Articular chondrocyte of knee joint (primary cell): ENCODE measurements around the gene MEG3. TPM values are rescaled to one million over a fixed set of nuclear protein-coding genes. Genes with fewer than 3 reads are reported as not detected.
A peak's percentile ranks its signal among the peaks of the same experiment; 100 is the strongest.

ENCODE experiments used
- small RNA-seq: library from RNA; depleted of rRNA; stranded (forward); fragments of <200 nt; gene quantifications from one replicate; pipeline ENCODE3, GENCODE V24; 2012
- total RNA-seq: library from RNA; depleted of rRNA; stranded (reverse); fragments of >200 nt; gene quantifications from 2 replicates; pipeline ENCODE4 v1.2.3, GENCODE V29; 2012

Gene MEG3
- total RNA-seq = 400 and 501 TPM in 2 replicates

GRCh38 chr14:100825713-100826331 is at the start of gene MEG3:
Gene MEG3, plus strand, starts transcription at chr14:100826118.

DNA sequence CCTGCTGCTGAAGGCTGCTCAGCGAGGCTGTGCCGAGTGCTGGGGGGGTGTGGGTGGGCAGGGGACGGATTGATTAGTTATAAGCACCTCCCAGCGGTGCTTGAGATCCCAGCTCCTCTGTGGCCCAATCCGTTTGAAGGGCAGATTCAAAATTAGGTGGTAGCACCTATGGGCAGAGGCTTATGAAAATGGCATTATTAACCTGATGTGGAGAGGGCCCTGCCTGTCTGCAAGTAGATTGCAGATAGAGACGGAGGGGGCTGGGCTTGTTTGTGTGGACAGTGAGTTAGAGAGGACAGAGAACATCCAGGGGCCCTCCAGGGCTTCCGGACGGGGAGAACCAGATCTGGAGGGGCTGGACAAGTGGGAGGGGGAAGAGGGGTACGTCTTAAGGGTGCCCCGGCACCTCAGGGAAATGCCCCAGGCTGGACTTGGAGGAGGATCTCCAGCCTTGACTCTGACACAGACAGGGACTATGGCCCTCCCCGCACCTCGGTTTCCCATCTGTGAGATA is 77.8 kb downstream of the MEG3 start, which contains the start of gene RTL1:
Gene RTL1, minus strand, starts transcription at position 51 of the 514 bp plus-strand sequence. CDS start 18,934 bp downstream, outside the sequence.

Small RNAs within 50 kb of the gene (small RNA-seq; reads per million reads assigned to genes)
- gene AL117190.3 = not detected
- gene MIR127 = not detected
- not detected for gene MIR136
- gene MIR2392 = not detected
- gene MIR337 = 108 reads per million, percentile 98 among the genes with 10 or more reads in this experiment
- gene MIR431 = not detected
- not detected for gene MIR432
- gene MIR433 = not detected
- gene MIR493 = 1,126 reads per million, percentile 99 among the genes with 10 or more reads in this experiment
- gene RF01928 = not detected
- gene RF02145 = not detected
- 15.1 reads per million, percentile 95 among the genes with 10 or more reads in this experiment for gene SNORD112

Other genes with a start within 250 kb of the MEG3 start
- 5.5 and 6.8 TPM in 2 replicates for gene BEGAIN, start 238.7 kb upstream of the MEG3 start, total RNA-seq
- gene DLK1, start 99.2 kb upstream of the MEG3 start, total RNA-seq = 0.22 and 0.39 TPM in 2 replicates
- gene RTL1, start 77.6 kb downstream of the MEG3 start, total RNA-seq = not detected in 2 replicates